Caco-2 (cell line): ENCODE data around the gene SLC1A7. TPM values are rescaled to one million over a fixed set of nuclear protein-coding genes. Genes with fewer than 3 reads are reported as not detected.

Experiments
- BruUV-seq: library from RNA; stranded (reverse); fragments of 400-500 nt; replicated peaks from 2 replicates; lab custom pipeline; 2021; lab: Mats Ljungman, UMichigan
- CTCF ChIA-PET: fragments of 300-600 bp; sonication (Branson Sonifier 250); formaldehyde crosslinking; loops from one replicate; lab custom pipeline; 2022; ENCODE audit warnings: antibody characterized with exemption; lab: Charles Lee
- POLR2A ChIA-PET: fragments of 300-600 bp; sonication (Branson Sonifier 250); formaldehyde crosslinking; loops from one replicate; lab custom pipeline; 2022; ENCODE audit warnings: antibody characterized with exemption; lab: Charles Lee
- DNase-seq, 2 experiments: peaks; one replicate each; pipeline versions ENCODE4 v3.0.0 to v3.0.0-alpha.2; 2020 to 2022
- H3K27me3 ChIP-seq: replicated peaks from 2 replicates; pipeline ENCODE4 v1.6.0; 2011; ENCODE audit warnings: low read length; ENCODE audit not compliant: control insufficient read depth, insufficient read depth
- H3K36me3 ChIP-seq: 2 replicates; pipeline ENCODE4 v1.5.1; 2011; ENCODE audit warnings: low read length; ENCODE audit not compliant: control insufficient read depth, insufficient read depth
- H3K4me1 ChIP-seq: fragments of 250-450 bp; sonication (Bioruptor Pico); 2 replicates; pipeline ENCODE4 v1.5.1; 2020; ENCODE audit warnings: mild to moderate bottlenecking
- H3K4me3 ChIP-seq: 2 replicates; pipeline ENCODE4 v1.5.1; 2011; ENCODE audit warnings: low read depth, mild to moderate bottlenecking, control low read depth, low read length
- H3K9me3 ChIP-seq: fragments of 250-450 bp; sonication (Bioruptor Pico); 2 replicates; pipeline ENCODE4 v1.5.1; 2020; ENCODE audit warnings: mild to moderate bottlenecking, moderate library complexity
- H3K27ac Mint-ChIP-seq: one replicate; pipeline ENCODE4 v1.8.0; 2022; ENCODE audit warnings: mixed read lengths; ENCODE audit not compliant: unreplicated experiment
- H3K27me3 Mint-ChIP-seq: one replicate; pipeline ENCODE4 v1.8.0; 2022; ENCODE audit warnings: mixed read lengths; ENCODE audit not compliant: insufficient read depth, unreplicated experiment
- H3K36me3 Mint-ChIP-seq: one replicate; pipeline ENCODE4 v1.8.0; 2022; ENCODE audit warnings: mild to moderate bottlenecking, mixed read lengths; ENCODE audit not compliant: insufficient read depth, unreplicated experiment
- H3K4me1 Mint-ChIP-seq: one replicate; pipeline ENCODE4 v1.8.0; 2022; ENCODE audit warnings: low read depth, mixed read lengths; ENCODE audit not compliant: unreplicated experiment
- H3K4me3 Mint-ChIP-seq: one replicate; pipeline ENCODE4 v1.8.0; 2022; ENCODE audit warnings: mild to moderate bottlenecking, moderate library complexity, mixed read lengths; ENCODE audit not compliant: unreplicated experiment
- H3K9me3 Mint-ChIP-seq: one replicate; pipeline ENCODE4 v1.8.0; 2022; ENCODE audit warnings: mixed read lengths; ENCODE audit not compliant: unreplicated experiment
- CTCF ChIP-seq, 2 experiments: fragments of 200-600 bp in 1 of 2; IDR thresholded peaks; 1 replicate in 1 of 2; 2 replicates in 1 of 2; pipeline versions ENCODE4 v1.5.1 to v1.8.0; 2011 to 2022; ENCODE audit warnings: antibody characterized with exemption in 1 of 2, control low read depth in 1 of 2, inconsistent platforms in 1 of 2, low read depth in 1 of 2, low read length in 1 of 2, mild to moderate bottlenecking in 1 of 2, moderate library complexity in 1 of 2; ENCODE audit not compliant: insufficient read depth in 1 of 2, severe bottlenecking in 1 of 2, unreplicated experiment in 1 of 2
- intact Hi-C: fragments of 100-400 bp; cut with micrococcal nuclease; formaldehyde crosslinking; loops from one replicate; pipeline ENCODE4 v1.10.0; 2022; ENCODE audit not compliant: unreplicated experiment
- total RNA-seq: library from RNA; stranded (reverse); gene quantifications from 2 replicates; pipeline ENCODE4 v1.2.3, GENCODE V29; 2022

SLC1A7 gene
- total RNA-seq, 1 experiment from 2014 or later = not detected

GRCh38 chr1:53065391-53065790, 77.0 kb downstream of the SLC1A7 start:
- POLR2A ChIA-PET = no interaction called here
- Histone ChIP-seq H3K9me3 (no peaks in the 10 kb centered on the region), H3K4me1 (no peaks in the 10 kb centered on the region), H3K36me3 (no peaks in the 10 kb centered on the region), H3K4me3 (no peak overlapping the region), H3K27me3 (no peaks in the 10 kb centered on the region)
- no peak overlapping the region for H3K27ac Mint-ChIP-seq
- H3K9me3 Mint-ChIP-seq = no peaks in the 10 kb centered on the region
- intact Hi-C loops = loop anchor here (5.0 kb wide), 1 partner anchor 117 kb away; no protein-coding TSS in a partner anchor
- CTCF ChIA-PET = no interaction called here
- H3K4me3 Mint-ChIP-seq = no peak overlapping the region
- no peak for TF ChIP-seq CTCF (IDR thresholded peaks at IDR 0.05; ENCODE audit: insufficient read depth in 1 of 2, low read depth in 1 of 2, low read length in 1 of 2, severe bottlenecking in 1 of 2, unreplicated experiment in 1 of 2)
- DNase-seq = no peak
- H3K4me1 Mint-ChIP-seq = no peaks in the 10 kb centered on the region
- no TSS peak for BruUV-seq
- H3K36me3 Mint-ChIP-seq = no peaks in the 10 kb centered on the region
- no peaks in the 10 kb centered on the region for H3K27me3 Mint-ChIP-seq

- ChIA-PET POLR2A (no interaction called here), CTCF (no interaction called here)
- no peak for TF ChIP-seq CTCF (IDR thresholded peaks at IDR 0.05; ENCODE audit: insufficient read depth in 1 of 2, low read depth in 1 of 2, low read length in 1 of 2, severe bottlenecking in 1 of 2, unreplicated experiment in 1 of 2)
- no peak for DNase-seq
- H3K27me3 Mint-ChIP-seq = no peaks in the 10 kb centered on the region
- Histone ChIP-seq H3K4me1 (no peaks in the 10 kb centered on the region), H3K27me3 (no peaks in the 10 kb centered on the region), H3K9me3 (no peaks in the 10 kb centered on the region), H3K36me3 (no peaks in the 10 kb centered on the region), H3K4me3 (no peak overlapping the region)
- H3K4me3 Mint-ChIP-seq = no peak overlapping the region
- H3K27ac Mint-ChIP-seq = no peak overlapping the region
- no peaks in the 10 kb centered on the region for H3K36me3 Mint-ChIP-seq
- H3K9me3 Mint-ChIP-seq = no peaks in the 10 kb centered on the region
- intact Hi-C loops = no loop called here
- no TSS peak for BruUV-seq
- no peaks in the 10 kb centered on the region for H3K4me1 Mint-ChIP-seq
These were observed 78.5 kb downstream of the SLC1A7 start for GRCh38 chr1:53063744-53064515.

DNA sequence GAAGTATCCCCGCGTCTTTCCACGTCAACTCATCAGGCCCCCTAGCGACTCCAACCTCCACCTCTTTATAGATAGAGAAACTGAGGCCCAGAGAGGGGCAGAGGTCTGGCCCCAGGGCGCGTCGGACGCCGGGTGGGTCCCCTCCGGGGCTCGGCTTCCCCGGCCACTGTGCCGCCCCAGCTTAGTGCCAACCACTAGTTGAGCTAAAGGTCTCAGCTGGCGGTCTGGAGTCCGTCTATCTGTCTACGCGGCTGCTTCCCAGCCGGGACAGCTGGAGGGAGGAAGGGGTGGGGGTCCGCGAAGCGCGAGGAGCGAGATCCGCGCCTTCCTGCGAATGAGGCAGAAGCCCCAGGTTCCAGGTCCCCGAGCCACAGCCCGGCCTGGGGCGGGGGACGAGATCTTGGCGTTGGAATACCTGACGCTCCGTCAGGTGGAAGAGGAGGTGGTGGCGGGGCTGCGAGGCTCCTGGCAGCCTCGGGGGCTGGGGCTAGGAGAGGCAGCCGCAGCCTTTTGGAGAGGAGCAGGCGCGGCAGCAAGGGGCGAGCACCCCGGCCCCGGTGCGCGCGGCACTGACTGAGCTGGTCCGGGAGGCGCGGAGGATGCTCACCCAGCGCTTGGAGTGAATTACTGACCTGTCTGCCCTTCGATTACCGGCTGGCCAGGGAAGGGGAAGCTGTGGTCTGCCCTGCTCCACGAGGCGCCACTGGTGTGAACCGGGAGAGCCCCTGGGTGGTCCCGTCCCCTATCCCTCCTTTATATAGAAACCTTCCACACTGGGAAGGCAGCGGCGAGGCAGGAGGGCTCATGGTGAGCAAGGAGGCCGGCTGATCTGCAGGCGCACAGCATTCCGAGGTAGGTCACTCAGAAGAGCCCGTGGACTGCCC, 79.5 kb downstream of the SLC1A7 start:
- H3K27me3 ChIP-seq = no peaks in the 10 kb centered on the region
- POLR2A ChIA-PET = no interaction called here
- H3K4me3 Mint-ChIP-seq = no peak overlapping the region
- no peaks in the 10 kb centered on the region for H3K36me3 ChIP-seq
- H3K36me3 Mint-ChIP-seq = no peaks in the 10 kb centered on the region
- H3K27me3 Mint-ChIP-seq = no peaks in the 10 kb centered on the region
- no peak for TF ChIP-seq CTCF (IDR thresholded peaks at IDR 0.05; ENCODE audit: insufficient read depth in 1 of 2, low read depth in 1 of 2, low read length in 1 of 2, severe bottlenecking in 1 of 2, unreplicated experiment in 1 of 2)
- H3K4me3 ChIP-seq = no peak overlapping the region
- no peaks in the 10 kb centered on the region for H3K9me3 Mint-ChIP-seq
- intact Hi-C loops = no loop called here
- no peaks in the 10 kb centered on the region for H3K4me1 ChIP-seq
- no peak overlapping the region for H3K27ac Mint-ChIP-seq
- no TSS peak for BruUV-seq
- DNase-seq = no peak
- H3K9me3 ChIP-seq = no peaks in the 10 kb centered on the region
- H3K4me1 Mint-ChIP-seq = no peaks in the 10 kb centered on the region
- CTCF ChIA-PET = no interaction called here
